ENCODE measurements around the gene CINP.

The CINP gene

GRCh38 chr14:102345232-102345631 lies 17.5 kb downstream of the CINP start:
- no peaks in the 10 kb centered on the region for H3K4me1 ChIP-seq (ENCODE audit: insufficient read depth, low read length, poor library complexity, severe bottlenecking)
- H3K4me2 ChIP-seq (ENCODE audit: low read depth, low read length, poor library complexity, severe bottlenecking): no peak overlapping the region
- no peaks in the 10 kb centered on the region for H3K79me2 ChIP-seq (ENCODE audit: insufficient read depth, low read length)
- H2AFZ ChIP-seq (ENCODE audit: low read length): no peak overlapping the region
- H3K9me3 ChIP-seq (ENCODE audit: insufficient read depth, low read depth, low read length): no peaks in the 10 kb centered on the region
- no peaks in the 10 kb centered on the region for H4K20me1 ChIP-seq (ENCODE audit: insufficient read depth, low read length, poor library complexity, severe bottlenecking)
- no peak overlapping the region for H3K9ac ChIP-seq (ENCODE audit: low read depth, low read length, poor library complexity, severe bottlenecking)
- TF ChIP-seq CTCF (conservative IDR thresholded peaks at IDR 0.05; ENCODE audit: low read length): no peak
- H3K36me3 ChIP-seq (ENCODE audit: insufficient read depth, low read length): peaks cover 37% of the 10 kb centered on the region; the same call in 1 of the 2 replicates
- no peaks in the 10 kb centered on the region for H3F3A ChIP-seq (ENCODE audit: low read depth)
- H3K9me2 ChIP-seq (replicated peaks; ENCODE audit: low read depth, low read length): no peaks in the 10 kb centered on the region
- no peak overlapping the region for H3K4me3 ChIP-seq (ENCODE audit: low read length, poor library complexity, severe bottlenecking)
- no peaks in the 10 kb centered on the region for H3K27me3 ChIP-seq (ENCODE audit: insufficient read depth, low read length, poor library complexity, severe bottlenecking)

- Histone ChIP-seq H3F3A (ENCODE audit: low read depth) (no peaks in the 10 kb centered on the region), H3K4me2 (ENCODE audit: low read depth, low read length, poor library complexity, severe bottlenecking) (no peak overlapping the region), H3K9me3 (ENCODE audit: insufficient read depth, low read depth, low read length) (no peaks in the 10 kb centered on the region), H3K9me2 (replicated peaks; ENCODE audit: low read depth, low read length) (no peaks in the 10 kb centered on the region), H3K9ac (ENCODE audit: low read depth, low read length, poor library complexity, severe bottlenecking) (no peak overlapping the region), H4K20me1 (ENCODE audit: insufficient read depth, low read length, poor library complexity, severe bottlenecking) (no peaks in the 10 kb centered on the region), H3K4me1 (ENCODE audit: insufficient read depth, low read length, poor library complexity, severe bottlenecking) (no peaks in the 10 kb centered on the region), H3K4me3 (ENCODE audit: low read length, poor library complexity, severe bottlenecking) (no peak overlapping the region), H3K27me3 (ENCODE audit: insufficient read depth, low read length, poor library complexity, severe bottlenecking) (no peaks in the 10 kb centered on the region), H3K36me3 (ENCODE audit: insufficient read depth, low read length) (peaks cover 36% of the 10 kb centered on the region; the same call in 1 of the 2 replicates), H2AFZ (ENCODE audit: low read length) (no peak overlapping the region), H3K79me2 (ENCODE audit: insufficient read depth, low read length) (no peaks in the 10 kb centered on the region)
- no peak for TF ChIP-seq CTCF (conservative IDR thresholded peaks at IDR 0.05; ENCODE audit: low read length)
- TF ChIP-seq EZH2phosphoT487 (IDR thresholded peaks at IDR 0.05; ENCODE audit: borderline replicate concordance): no peak
Measured at GRCh38 chr14:102344485-102344884, 18.2 kb downstream of the CINP start.

- Histone ChIP-seq H3K79me2 (ENCODE audit: insufficient read depth, low read length) (no peaks in the 10 kb centered on the region), H3K4me2 (ENCODE audit: low read depth, low read length, poor library complexity, severe bottlenecking) (no peak overlapping the region), H3K9me2 (replicated peaks; ENCODE audit: low read depth, low read length) (no peaks in the 10 kb centered on the region), H3K9ac (ENCODE audit: low read depth, low read length, poor library complexity, severe bottlenecking) (no peak overlapping the region), H3K4me3 (ENCODE audit: low read length, poor library complexity, severe bottlenecking) (no peak overlapping the region), H2AFZ (ENCODE audit: low read length) (no peak overlapping the region), H3K27me3 (ENCODE audit: insufficient read depth, low read length, poor library complexity, severe bottlenecking) (no peaks in the 10 kb centered on the region), H3F3A (ENCODE audit: low read depth) (no peaks in the 10 kb centered on the region), H3K36me3 (ENCODE audit: insufficient read depth, low read length) (peaks cover 32% of the 10 kb centered on the region; the same call in 1 of the 2 replicates), H3K4me1 (ENCODE audit: insufficient read depth, low read length, poor library complexity, severe bottlenecking) (no peaks in the 10 kb centered on the region), H3K9me3 (ENCODE audit: insufficient read depth, low read depth, low read length) (no peaks in the 10 kb centered on the region), H4K20me1 (ENCODE audit: insufficient read depth, low read length, poor library complexity, severe bottlenecking) (no peaks in the 10 kb centered on the region)
- no peak for TF ChIP-seq EZH2phosphoT487 (IDR thresholded peaks at IDR 0.05; ENCODE audit: borderline replicate concordance)
- no peak for TF ChIP-seq CTCF (conservative IDR thresholded peaks at IDR 0.05; ENCODE audit: low read length)
Measured at GRCh38 chr14:102344084-102344483, 18.6 kb downstream of the CINP start.

All from Loucy (cell line).